ENCODE results near the gene AMOTL1.

- TF ChIP-seq EZH2 (IDR thresholded peaks at IDR 0.05; ENCODE audit: borderline replicate concordance, low read depth, low read length, severe bottlenecking) (no peak), POLR2A (IDR thresholded peaks at IDR 0.05; ENCODE audit: low read depth, low read length) (no peak)
Measured at GRCh38 chr11:94884376-94884775, 116.2 kb downstream of the AMOTL1 start.

All from endothelial cell of umbilical vein (primary cell).